ENCODE data around the gene CABP5.

- TF ChIP-seq, protein P1, sequence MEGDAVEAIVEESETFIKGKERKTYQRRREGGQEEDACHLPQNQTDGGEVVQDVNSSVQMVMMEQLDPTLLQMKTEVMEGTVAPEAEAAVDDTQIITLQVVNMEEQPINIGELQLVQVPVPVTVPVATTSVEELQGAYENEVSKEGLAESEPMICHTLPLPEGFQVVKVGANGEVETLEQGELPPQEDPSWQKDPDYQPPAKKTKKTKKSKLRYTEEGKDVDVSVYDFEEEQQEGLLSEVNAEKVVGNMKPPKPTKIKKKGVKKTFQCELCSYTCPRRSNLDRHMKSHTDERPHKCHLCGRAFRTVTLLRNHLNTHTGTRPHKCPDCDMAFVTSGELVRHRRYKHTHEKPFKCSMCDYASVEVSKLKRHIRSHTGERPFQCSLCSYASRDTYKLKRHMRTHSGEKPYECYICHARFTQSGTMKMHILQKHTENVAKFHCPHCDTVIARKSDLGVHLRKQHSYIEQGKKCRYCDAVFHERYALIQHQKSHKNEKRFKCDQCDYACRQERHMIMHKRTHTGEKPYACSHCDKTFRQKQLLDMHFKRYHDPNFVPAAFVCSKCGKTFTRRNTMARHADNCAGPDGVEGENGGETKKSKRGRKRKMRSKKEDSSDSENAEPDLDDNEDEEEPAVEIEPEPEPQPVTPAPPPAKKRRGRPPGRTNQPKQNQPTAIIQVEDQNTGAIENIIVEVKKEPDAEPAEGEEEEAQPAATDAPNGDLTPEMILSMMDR (IDR thresholded peaks at IDR 0.05): no peak
- no peak for TF ChIP-seq POLR2A (IDR thresholded peaks at IDR 0.05)
These were observed 37.2 kb upstream of the CABP5 start for GRCh38 chr19:48081106-48081505.
